GM12891 (cell line): ENCODE results near the gene CEACAM5.

Experiments used
- POLR2A ChIP-seq: IDR thresholded peaks from 2 replicates; pipeline ENCODE4 v1.6.1; 2011; ENCODE audit warnings: low read depth, low read length, control low read depth
- POLR2AphosphoS5 ChIP-seq: IDR thresholded peaks from 2 replicates; pipeline ENCODE4 v1.6.1; 2011; ENCODE audit warnings: low read depth, low read length, control low read depth

DNA sequence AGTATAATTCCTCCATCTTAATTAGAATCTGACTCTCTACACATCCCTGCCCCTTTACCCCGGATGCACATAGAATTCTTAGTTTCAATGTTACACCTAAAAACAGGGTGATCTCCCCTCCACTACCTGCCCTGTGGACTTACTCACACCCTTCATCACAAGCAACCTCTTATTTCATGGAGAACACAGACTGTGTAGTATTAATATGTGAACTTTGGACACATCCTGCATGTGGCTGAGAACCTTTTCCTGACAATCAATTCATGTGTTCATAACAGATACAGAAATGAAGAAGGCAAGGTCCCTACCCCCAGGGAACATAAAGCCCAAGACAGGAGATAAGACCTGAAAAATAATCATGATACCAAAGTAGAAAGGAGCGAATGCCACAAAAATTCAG lies 58.7 kb downstream of the CEACAM5 start:
- no peak for TF ChIP-seq POLR2A
- TF ChIP-seq POLR2AphosphoS5: no peak
